Panc1 (cell line): Measurements from ENCODE around the gene POGK.

Experiments
- POLR2AphosphoS5 ChIP-seq: IDR thresholded peaks from 2 replicates; pipeline ENCODE4 v1.6.1; 2012; ENCODE audit warnings: mild to moderate bottlenecking, low read depth, low read length, moderate library complexity
- SIN3A ChIP-seq: IDR thresholded peaks from 2 replicates; pipeline ENCODE4 v1.6.1; 2012; ENCODE audit warnings: low read depth, mild to moderate bottlenecking, low read length, moderate library complexity, borderline replicate concordance; ENCODE audit not compliant: insufficient read depth
- TCF7L2 ChIP-seq: IDR thresholded peaks from 2 replicates; pipeline ENCODE4 v1.6.1; 2011; ENCODE audit warnings: mild to moderate bottlenecking, low read depth, low read length, inconsistent platforms
- TF ChIP-seq, protein P1 (sequence below): fragments of 450-650 bp; IDR thresholded peaks from 2 replicates; pipeline ENCODE4 v1.5.1; 2017; ENCODE audit warnings: mild to moderate bottlenecking
- TF ChIP-seq, protein P2 (sequence below), 2 experiments: IDR thresholded peaks; 2 replicates each; pipeline ENCODE4 v1.6.1; 2011 to 2012; ENCODE audit warnings: low read depth in 2 of 2, control low read depth in 1 of 2, low read length in 1 of 2, mild to moderate bottlenecking in 1 of 2, moderate library complexity in 1 of 2; ENCODE audit not compliant: insufficient read depth in 1 of 2

DNA sequence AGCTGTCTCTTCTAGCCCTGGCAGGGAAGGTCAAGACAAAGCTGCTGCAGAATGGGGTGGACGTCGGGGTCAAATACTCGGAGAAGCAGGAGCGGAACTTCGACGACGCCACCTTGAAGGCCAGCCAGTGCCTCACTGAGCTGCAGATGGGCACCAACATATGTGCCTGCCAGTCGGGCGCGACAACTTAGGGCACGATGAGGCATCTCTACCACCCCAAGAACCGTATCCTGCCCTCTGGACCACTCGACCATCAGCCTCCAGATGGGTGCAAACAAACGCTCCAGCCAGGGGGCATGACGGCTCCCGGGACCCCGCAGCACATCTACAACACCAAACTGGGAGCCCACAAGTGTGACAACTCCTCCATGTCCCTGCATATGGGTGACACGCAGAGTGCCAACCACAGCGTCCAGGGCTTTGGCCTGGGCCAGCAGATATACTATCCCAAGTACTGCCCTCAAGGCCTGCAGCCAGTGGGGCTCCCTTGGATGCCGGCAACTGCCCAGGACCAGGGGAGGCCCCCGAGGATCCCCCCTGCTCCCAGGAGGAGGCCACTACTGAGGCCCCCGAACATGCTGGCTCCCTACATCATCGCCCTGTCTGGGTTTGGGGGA is 42.5 kb upstream of the POGK start:
- TF ChIP-seq, protein P1, sequence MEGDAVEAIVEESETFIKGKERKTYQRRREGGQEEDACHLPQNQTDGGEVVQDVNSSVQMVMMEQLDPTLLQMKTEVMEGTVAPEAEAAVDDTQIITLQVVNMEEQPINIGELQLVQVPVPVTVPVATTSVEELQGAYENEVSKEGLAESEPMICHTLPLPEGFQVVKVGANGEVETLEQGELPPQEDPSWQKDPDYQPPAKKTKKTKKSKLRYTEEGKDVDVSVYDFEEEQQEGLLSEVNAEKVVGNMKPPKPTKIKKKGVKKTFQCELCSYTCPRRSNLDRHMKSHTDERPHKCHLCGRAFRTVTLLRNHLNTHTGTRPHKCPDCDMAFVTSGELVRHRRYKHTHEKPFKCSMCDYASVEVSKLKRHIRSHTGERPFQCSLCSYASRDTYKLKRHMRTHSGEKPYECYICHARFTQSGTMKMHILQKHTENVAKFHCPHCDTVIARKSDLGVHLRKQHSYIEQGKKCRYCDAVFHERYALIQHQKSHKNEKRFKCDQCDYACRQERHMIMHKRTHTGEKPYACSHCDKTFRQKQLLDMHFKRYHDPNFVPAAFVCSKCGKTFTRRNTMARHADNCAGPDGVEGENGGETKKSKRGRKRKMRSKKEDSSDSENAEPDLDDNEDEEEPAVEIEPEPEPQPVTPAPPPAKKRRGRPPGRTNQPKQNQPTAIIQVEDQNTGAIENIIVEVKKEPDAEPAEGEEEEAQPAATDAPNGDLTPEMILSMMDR: no peak
- no peak for TF ChIP-seq TCF7L2
- no peak for TF ChIP-seq POLR2AphosphoS5
- TF ChIP-seq, protein P2, sequence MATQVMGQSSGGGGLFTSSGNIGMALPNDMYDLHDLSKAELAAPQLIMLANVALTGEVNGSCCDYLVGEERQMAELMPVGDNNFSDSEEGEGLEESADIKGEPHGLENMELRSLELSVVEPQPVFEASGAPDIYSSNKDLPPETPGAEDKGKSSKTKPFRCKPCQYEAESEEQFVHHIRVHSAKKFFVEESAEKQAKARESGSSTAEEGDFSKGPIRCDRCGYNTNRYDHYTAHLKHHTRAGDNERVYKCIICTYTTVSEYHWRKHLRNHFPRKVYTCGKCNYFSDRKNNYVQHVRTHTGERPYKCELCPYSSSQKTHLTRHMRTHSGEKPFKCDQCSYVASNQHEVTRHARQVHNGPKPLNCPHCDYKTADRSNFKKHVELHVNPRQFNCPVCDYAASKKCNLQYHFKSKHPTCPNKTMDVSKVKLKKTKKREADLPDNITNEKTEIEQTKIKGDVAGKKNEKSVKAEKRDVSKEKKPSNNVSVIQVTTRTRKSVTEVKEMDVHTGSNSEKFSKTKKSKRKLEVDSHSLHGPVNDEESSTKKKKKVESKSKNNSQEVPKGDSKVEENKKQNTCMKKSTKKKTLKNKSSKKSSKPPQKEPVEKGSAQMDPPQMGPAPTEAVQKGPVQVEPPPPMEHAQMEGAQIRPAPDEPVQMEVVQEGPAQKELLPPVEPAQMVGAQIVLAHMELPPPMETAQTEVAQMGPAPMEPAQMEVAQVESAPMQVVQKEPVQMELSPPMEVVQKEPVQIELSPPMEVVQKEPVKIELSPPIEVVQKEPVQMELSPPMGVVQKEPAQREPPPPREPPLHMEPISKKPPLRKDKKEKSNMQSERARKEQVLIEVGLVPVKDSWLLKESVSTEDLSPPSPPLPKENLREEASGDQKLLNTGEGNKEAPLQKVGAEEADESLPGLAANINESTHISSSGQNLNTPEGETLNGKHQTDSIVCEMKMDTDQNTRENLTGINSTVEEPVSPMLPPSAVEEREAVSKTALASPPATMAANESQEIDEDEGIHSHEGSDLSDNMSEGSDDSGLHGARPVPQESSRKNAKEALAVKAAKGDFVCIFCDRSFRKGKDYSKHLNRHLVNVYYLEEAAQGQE (IDR thresholded peaks at IDR 0.05; ENCODE audit: insufficient read depth in 1 of 2, low read depth in 2 of 2, low read length in 1 of 2): no peak
- TF ChIP-seq SIN3A: no peak
